Brain microvascular endothelial cell (primary cell): ENCODE measurements around the gene FAM111B.
A peak's percentile ranks its signal among the peaks of the same experiment; 100 is the strongest.

Source experiments
- DNase-seq: peaks from one replicate; pipeline ENCODE4 v3.0.0-alpha.2; 2020
- H3K27ac ChIP-seq: fragments of 250-450 bp; sonication (Bioruptor Pico); 2 replicates; pipeline ENCODE4 v1.5.1; 2020; ENCODE audit warnings: mild to moderate bottlenecking, moderate library complexity
- H3K27me3 ChIP-seq: fragments of 250-450 bp; sonication (Bioruptor Pico); replicated peaks from 2 replicates; pipeline ENCODE4 v1.5.1; 2020; ENCODE audit warnings: mild to moderate bottlenecking
- H3K36me3 ChIP-seq: fragments of 250-450 bp; sonication (Bioruptor Pico); replicated peaks from 2 replicates; pipeline ENCODE4 v1.5.1; 2020; ENCODE audit warnings: mild to moderate bottlenecking
- H3K4me3 ChIP-seq: 2 replicates; pipeline ENCODE4 v1.5.1; 2011; ENCODE audit warnings: low read depth, mild to moderate bottlenecking, control low read depth, low read length, moderate library complexity
- CTCF ChIP-seq: IDR thresholded peaks from 2 replicates; pipeline ENCODE4 v1.5.1; 2011; ENCODE audit warnings: low read depth, mild to moderate bottlenecking, moderate library complexity, low read length, control low read depth, inconsistent platforms; ENCODE audit errors: missing control alignments
- in situ Hi-C: cut with HindIII; loops from 2 replicates; pipeline ENCODE4 v1.10.0; 2017; ENCODE audit warnings: low sequenced_read_pairs, low pct_ligation_motif_present

The FAM111B gene

GRCh38 chr11:59173964-59174663 is 67.1 kb downstream of the FAM111B start:
- Histone ChIP-seq H3K27me3 (peaks cover 10% of the 10 kb centered on the region), H3K36me3 (no peaks in the 10 kb centered on the region), H3K4me3 (peak overlapping the region; percentile 50), H3K27ac (no peak overlapping the region)
- no peak for DNase-seq
- TF ChIP-seq CTCF, result no peak
- in situ Hi-C loops, result no loop called here

GRCh38 chr11:59174664-59175033 is 67.6 kb downstream of the FAM111B start:
- TF ChIP-seq CTCF, result no peak
- in situ Hi-C loops, result no loop called here
- Histone ChIP-seq H3K36me3 (no peaks in the 10 kb centered on the region), H3K4me3 (no peak overlapping the region), H3K27ac (no peak overlapping the region), H3K27me3 (peaks cover 10% of the 10 kb centered on the region)
- DNase-seq, result no peak

- TF ChIP-seq CTCF, result no peak
- in situ Hi-C loops, result no loop called here
- H3K36me3 ChIP-seq, result no peaks in the 10 kb centered on the region
- H3K4me3 ChIP-seq, result no peak overlapping the region
- no peak for DNase-seq
- peaks cover 10% of the 10 kb centered on the region for H3K27me3 ChIP-seq
- H3K27ac ChIP-seq, result no peak overlapping the region
Observed at GRCh38 chr11:59175091-59175501, 68.1 kb downstream of the FAM111B start.

GRCh38 chr11:59176330-59176729 is 69.3 kb downstream of the FAM111B start:
- H3K27me3 ChIP-seq, result peaks cover 10% of the 10 kb centered on the region
- no peak overlapping the region for H3K27ac ChIP-seq
- H3K4me3 ChIP-seq, result no peak overlapping the region
- in situ Hi-C loops, result no loop called here
- no peaks in the 10 kb centered on the region for H3K36me3 ChIP-seq
- TF ChIP-seq CTCF, result no peak
- DNase-seq, result no peak
